ENCODE results near the gene HHIPL1.

DNA sequence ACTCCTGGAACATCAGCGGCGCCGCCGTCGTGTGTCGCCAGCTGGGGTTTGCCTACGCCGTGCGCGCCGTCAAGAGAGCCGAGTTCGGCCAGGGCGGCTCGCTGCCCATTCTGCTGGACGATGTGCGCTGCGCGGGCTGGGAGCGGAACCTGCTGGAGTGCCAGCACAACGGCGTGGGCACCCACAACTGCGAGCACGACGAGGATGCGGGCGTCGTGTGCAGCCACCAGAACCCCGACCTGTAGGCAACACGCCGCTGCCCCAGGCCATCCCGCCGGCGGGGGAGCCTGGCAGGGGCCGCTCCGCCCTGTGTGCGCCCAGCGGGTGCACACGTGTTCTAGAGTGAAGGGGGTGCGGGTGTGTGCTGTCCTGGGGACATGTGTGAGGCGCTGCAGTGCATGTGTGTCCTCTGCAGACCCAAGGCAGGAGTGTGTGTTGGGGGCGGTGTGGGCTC lies 30.5 kb downstream of the HHIPL1 start:
- TF ChIP-seq, protein P1, sequence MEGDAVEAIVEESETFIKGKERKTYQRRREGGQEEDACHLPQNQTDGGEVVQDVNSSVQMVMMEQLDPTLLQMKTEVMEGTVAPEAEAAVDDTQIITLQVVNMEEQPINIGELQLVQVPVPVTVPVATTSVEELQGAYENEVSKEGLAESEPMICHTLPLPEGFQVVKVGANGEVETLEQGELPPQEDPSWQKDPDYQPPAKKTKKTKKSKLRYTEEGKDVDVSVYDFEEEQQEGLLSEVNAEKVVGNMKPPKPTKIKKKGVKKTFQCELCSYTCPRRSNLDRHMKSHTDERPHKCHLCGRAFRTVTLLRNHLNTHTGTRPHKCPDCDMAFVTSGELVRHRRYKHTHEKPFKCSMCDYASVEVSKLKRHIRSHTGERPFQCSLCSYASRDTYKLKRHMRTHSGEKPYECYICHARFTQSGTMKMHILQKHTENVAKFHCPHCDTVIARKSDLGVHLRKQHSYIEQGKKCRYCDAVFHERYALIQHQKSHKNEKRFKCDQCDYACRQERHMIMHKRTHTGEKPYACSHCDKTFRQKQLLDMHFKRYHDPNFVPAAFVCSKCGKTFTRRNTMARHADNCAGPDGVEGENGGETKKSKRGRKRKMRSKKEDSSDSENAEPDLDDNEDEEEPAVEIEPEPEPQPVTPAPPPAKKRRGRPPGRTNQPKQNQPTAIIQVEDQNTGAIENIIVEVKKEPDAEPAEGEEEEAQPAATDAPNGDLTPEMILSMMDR (IDR thresholded peaks at IDR 0.05; ENCODE audit: poor library complexity): no peak
- TF ChIP-seq EZH2 (IDR thresholded peaks at IDR 0.05; ENCODE audit: borderline replicate concordance): no peak
- TF ChIP-seq EZH2phosphoT487 (IDR thresholded peaks at IDR 0.05; ENCODE audit: low read depth, severe bottlenecking, unreplicated experiment): no peak
